Parathyroid adenoma (tissue), 2 donors: Measurements from ENCODE around the gene PTGES.

Source experiments
- H2AFZ ChIP-seq: fragments of 300-600 bp; sonication (generic); one replicate; pipeline ENCODE4 v1.7.0; 2017; ENCODE audit warnings: antibody characterized with exemption, mild to moderate bottlenecking
- H3K27ac ChIP-seq: fragments of 300-600 bp; sonication (generic); one replicate; pipeline ENCODE4 v1.7.0; 2017
- H3K27me3 ChIP-seq: fragments of 300-600 bp; sonication (generic); one replicate; pipeline ENCODE4 v1.7.0; 2017; ENCODE audit warnings: low read length; ENCODE audit not compliant: control insufficient read depth, insufficient read depth
- H3K36me3 ChIP-seq: fragments of 300-600 bp; sonication (generic); one replicate; pipeline ENCODE4 v1.7.0; 2017; ENCODE audit warnings: low read length; ENCODE audit not compliant: control insufficient read depth, insufficient read depth
- H3K4me1 ChIP-seq: fragments of 300-600 bp; sonication (generic); one replicate; pipeline ENCODE4 v1.7.0; 2017; ENCODE audit warnings: control low read depth
- H3K4me2 ChIP-seq: fragments of 300-600 bp; sonication (generic); one replicate; pipeline ENCODE4 v1.7.0; 2017; ENCODE audit warnings: low read length
- H3K4me3 ChIP-seq: fragments of 300-600 bp; sonication (generic); one replicate; pipeline ENCODE4 v1.7.0; 2017; ENCODE audit warnings: low read depth, low read length
- H3K79me2 ChIP-seq: fragments of 300-600 bp; sonication (generic); one replicate; pipeline ENCODE4 v1.7.0; 2017; ENCODE audit warnings: control low read depth
- H3K9ac ChIP-seq: fragments of 300-600 bp; sonication (generic); one replicate; pipeline ENCODE4 v1.7.0; 2017; ENCODE audit warnings: mild to moderate bottlenecking
- H3K9me3 ChIP-seq: fragments of 300-600 bp; sonication (generic); one replicate; pipeline ENCODE4 v1.7.0; 2017; ENCODE audit warnings: low read length; ENCODE audit not compliant: control insufficient read depth
- TF ChIP-seq, protein P1 (sequence below): fragments of 300-600 bp; sonication (generic); IDR thresholded peaks from one replicate; pipeline ENCODE4 v1.7.0; 2017; ENCODE audit warnings: antibody characterized with exemption, mild to moderate bottlenecking
- donor health status: primary hyperparathyroidism.

PTGES gene

DNA sequence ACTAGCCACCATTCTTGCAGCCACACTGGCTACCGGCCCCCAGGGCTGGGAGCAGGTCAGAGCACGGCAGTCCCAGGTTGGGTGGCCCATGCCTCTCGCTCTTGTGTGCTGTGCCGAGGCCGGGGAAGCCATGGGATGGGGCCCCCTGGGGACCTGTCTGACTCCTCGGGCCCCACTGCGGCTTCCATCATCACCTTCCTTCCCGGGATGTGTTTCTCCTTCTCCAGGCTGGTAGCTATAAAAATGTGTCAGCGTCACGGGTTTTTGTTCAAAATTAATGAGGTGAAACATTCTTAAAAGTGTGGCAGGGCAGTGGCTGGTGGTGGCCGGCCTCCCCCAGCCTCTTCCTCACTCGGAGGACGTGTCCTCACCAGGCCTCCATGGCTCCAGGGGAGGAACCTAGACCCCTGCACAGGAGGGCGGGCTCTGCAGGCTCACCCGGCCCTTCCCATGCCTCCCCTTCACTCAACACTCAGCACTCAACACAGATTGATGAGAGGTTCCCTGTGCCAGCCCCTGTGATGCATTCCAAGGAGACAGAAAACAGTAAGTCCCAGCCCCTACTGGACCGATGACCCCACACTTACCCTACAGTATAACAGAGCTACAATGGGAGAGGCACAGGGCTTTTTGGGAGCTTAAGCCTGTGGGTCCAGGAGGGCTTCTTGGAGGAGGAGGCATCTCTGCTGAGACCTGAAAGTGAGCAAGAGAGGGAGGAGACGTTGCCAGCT is 43.2 kb downstream of the PTGES start:
- H3K9ac ChIP-seq, result no peak overlapping the region
- TF ChIP-seq, protein P1, sequence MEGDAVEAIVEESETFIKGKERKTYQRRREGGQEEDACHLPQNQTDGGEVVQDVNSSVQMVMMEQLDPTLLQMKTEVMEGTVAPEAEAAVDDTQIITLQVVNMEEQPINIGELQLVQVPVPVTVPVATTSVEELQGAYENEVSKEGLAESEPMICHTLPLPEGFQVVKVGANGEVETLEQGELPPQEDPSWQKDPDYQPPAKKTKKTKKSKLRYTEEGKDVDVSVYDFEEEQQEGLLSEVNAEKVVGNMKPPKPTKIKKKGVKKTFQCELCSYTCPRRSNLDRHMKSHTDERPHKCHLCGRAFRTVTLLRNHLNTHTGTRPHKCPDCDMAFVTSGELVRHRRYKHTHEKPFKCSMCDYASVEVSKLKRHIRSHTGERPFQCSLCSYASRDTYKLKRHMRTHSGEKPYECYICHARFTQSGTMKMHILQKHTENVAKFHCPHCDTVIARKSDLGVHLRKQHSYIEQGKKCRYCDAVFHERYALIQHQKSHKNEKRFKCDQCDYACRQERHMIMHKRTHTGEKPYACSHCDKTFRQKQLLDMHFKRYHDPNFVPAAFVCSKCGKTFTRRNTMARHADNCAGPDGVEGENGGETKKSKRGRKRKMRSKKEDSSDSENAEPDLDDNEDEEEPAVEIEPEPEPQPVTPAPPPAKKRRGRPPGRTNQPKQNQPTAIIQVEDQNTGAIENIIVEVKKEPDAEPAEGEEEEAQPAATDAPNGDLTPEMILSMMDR, result no peak
- no peaks in the 10 kb centered on the region for H3K27me3 ChIP-seq
- no peaks in the 10 kb centered on the region for H3K4me1 ChIP-seq
- H3K4me2 ChIP-seq, result no peak overlapping the region
- H3K4me3 ChIP-seq, result no peak overlapping the region
- H2AFZ ChIP-seq, result no peak overlapping the region
- H3K79me2 ChIP-seq, result no peaks in the 10 kb centered on the region
- H3K9me3 ChIP-seq, result no peaks in the 10 kb centered on the region
- no peaks in the 10 kb centered on the region for H3K36me3 ChIP-seq
- H3K27ac ChIP-seq, result no peak overlapping the region

GRCh38 chr9:129708793-129709192 is 44.0 kb downstream of the PTGES start:
- no peaks in the 10 kb centered on the region for H3K9me3 ChIP-seq
- H3K9ac ChIP-seq, result no peak overlapping the region
- no peaks in the 10 kb centered on the region for H3K79me2 ChIP-seq
- no peak overlapping the region for H3K27ac ChIP-seq
- no peak overlapping the region for H3K4me3 ChIP-seq
- H3K4me1 ChIP-seq, result no peaks in the 10 kb centered on the region
- H3K4me2 ChIP-seq, result no peak overlapping the region
- H3K36me3 ChIP-seq, result no peaks in the 10 kb centered on the region
- TF ChIP-seq, protein P1, result no peak
- no peaks in the 10 kb centered on the region for H3K27me3 ChIP-seq
- no peak overlapping the region for H2AFZ ChIP-seq

GRCh38 chr9:129704807-129705206 is 48.0 kb downstream of the PTGES start:
- no peaks in the 10 kb centered on the region for H3K27me3 ChIP-seq
- H3K27ac ChIP-seq, result no peak overlapping the region
- no peak overlapping the region for H2AFZ ChIP-seq

GRCh38 chr9:129703667-129704355 is 49.0 kb downstream of the PTGES start:
- H3K79me2 ChIP-seq, result no peaks in the 10 kb centered on the region
- no peak overlapping the region for H3K9ac ChIP-seq
- TF ChIP-seq, protein P1, result no peak
- H2AFZ ChIP-seq, result no peak overlapping the region
- no peaks in the 10 kb centered on the region for H3K27me3 ChIP-seq
- no peaks in the 10 kb centered on the region for H3K9me3 ChIP-seq
- no peak overlapping the region for H3K27ac ChIP-seq
- no peak overlapping the region for H3K4me2 ChIP-seq
- H3K4me3 ChIP-seq, result no peak overlapping the region
- H3K36me3 ChIP-seq, result no peaks in the 10 kb centered on the region
- H3K4me1 ChIP-seq, result no peaks in the 10 kb centered on the region

More at GRCh38 chr9:129704807-129705206, 48.0 kb downstream of the PTGES start:
- Histone ChIP-seq H3K4me1 (no peaks in the 10 kb centered on the region), H3K36me3 (no peaks in the 10 kb centered on the region), H3K9me3 (no peaks in the 10 kb centered on the region), H3K79me2 (no peaks in the 10 kb centered on the region), H3K9ac (no peak overlapping the region), H3K4me2 (no peak overlapping the region), H3K4me3 (no peak overlapping the region)
- TF ChIP-seq, protein P1, result no peak
